ENCODE measurements around the gene OR2AE1.
A peak's percentile ranks its signal among the peaks of the same experiment; 100 is the strongest.
"Not testable (repeated sequence)": the region's sequence is repeated elsewhere in the genome, so short reads cannot be mapped to it uniquely, and the experiment has no call there.

OR2AE1 gene, protein sequence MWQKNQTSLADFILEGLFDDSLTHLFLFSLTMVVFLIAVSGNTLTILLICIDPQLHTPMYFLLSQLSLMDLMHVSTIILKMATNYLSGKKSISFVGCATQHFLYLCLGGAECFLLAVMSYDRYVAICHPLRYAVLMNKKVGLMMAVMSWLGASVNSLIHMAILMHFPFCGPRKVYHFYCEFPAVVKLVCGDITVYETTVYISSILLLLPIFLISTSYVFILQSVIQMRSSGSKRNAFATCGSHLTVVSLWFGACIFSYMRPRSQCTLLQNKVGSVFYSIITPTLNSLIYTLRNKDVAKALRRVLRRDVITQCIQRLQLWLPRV

DNA sequence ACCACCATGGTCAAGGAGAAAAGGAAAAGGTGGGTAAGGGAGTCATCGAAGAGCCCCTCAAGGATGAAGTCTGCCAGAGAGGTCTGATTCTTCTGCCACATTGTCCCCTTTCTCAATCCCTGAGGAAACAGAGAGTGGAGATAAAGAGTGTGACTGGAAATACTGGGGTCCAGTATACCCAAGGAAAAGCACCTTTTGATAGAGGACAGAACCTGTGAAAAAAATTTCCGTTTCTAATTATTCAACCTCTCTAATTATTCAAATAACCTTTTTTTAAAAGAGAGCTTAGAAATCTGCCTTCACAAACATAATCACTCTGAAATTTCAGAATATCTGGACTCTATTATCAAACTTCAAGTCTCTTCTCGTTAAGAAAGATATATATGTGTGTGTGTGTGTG lies at the start of gene OR2AE1:
Gene OR2AE1 (minus strand): TSS at position 101 of the 400 bp plus-strand sequence. CDS start 0 bp downstream, at position 101.
- no peak for DNase-seq (ENCODE audit: low read depth)

GRCh38 chr7:99926321-99926720 lies 49.5 kb upstream of the OR2AE1 start:
- DNase-seq (ENCODE audit: low read depth) = no peak

DNA sequence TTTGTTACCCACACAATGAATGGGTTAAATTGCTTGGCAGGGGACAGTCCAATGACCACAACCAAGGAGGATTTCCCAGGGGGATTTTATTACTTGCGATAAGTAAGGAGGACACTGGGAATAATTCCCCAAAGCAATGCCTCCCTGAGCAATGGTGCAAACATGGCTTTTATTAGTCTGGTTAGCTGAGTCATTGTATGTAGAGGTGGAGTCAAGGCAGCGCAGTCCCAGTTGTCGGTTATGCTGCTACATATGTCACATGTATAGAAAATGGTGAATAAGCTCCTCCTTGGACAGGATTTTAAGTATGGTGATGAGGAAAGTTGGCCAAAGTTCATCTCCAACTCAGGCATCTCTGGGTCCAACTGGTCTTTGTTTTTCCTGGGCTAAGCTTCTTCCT lies 46.4 kb upstream of the OR2AE1 start:
- no peak for DNase-seq (ENCODE audit: low read depth)

GRCh38 chr7:99920149-99920548 lies 43.3 kb upstream of the OR2AE1 start:
- DNase-seq (ENCODE audit: low read depth) = no peak

GRCh38 chr7:99919814-99920112 lies 42.9 kb upstream of the OR2AE1 start:
- DNase-seq (ENCODE audit: low read depth) = no peak

DNA sequence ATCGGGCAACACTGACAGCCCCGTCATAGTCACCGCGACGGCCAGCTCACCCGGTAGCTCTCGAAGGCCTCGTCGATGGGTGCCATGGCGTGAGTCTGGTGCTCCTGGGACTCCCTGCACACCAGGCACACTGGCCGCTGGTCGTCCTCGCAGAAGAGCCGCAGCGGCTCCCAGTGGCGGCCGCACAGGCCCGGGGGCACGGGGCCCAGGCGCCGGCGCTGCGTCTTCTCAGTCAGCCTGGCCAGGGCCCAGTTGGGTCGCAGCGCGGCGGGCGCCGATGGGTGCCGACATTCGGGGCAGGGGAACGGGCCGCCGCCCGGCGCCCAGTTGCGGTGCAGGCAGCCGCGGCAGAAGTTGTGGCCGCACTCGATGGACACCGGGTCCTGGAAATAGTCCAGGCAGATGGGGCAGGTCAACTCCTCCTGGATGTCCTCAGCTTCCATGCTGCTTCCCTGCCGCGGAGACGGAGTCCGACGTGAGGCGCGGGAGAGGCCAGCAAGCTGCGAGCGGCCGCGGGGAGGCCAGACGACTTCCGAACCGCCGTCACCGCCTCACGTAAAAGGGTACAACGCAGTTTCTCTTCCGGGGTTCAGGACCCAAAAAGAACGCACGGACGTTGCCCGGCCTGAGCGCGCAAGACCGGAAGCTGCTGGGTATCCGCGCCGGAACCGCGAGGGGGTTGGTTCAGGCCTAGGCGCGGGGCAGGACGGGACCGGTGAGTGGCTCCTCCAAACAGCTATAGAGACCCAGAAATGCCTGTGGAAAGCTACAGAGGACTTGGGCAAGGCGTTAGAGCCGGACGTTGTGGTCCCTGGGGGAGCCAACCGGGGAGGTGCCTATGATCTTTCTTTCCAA lies 42.4 kb upstream of the OR2AE1 start, which contains the start of gene TRIM4:
Gene TRIM4 (minus strand): TSS at position 572 of the 855 bp plus-strand sequence. CDS start 129 bp downstream, at position 443.
- peak; percentile 95 for DNase-seq (ENCODE audit: low read depth)

- no peak for DNase-seq (ENCODE audit: low read depth)
Measured at GRCh38 chr7:99910976-99911375, 34.1 kb upstream of the OR2AE1 start.

DNA sequence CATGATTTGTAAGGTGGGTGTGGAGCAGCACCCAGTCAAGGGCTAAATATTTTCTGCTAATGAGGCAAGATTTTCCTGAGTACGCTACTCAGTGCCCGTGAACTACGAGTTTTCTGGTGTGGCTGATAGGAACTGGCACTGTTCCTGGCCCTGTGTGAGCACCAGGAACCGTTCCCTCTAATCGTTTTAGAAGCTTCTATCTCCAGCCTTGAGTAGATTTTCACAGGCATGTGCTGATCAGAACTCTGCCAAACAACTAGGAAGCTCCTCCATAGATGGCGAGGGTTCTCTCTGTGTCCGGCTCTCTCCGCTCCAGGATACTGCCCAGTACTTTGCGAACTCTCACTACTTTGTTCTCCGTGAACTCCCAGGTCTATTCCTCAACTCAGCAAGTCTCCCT lies 24.7 kb upstream of the OR2AE1 start:
- no peak for DNase-seq (ENCODE audit: low read depth)

DNA sequence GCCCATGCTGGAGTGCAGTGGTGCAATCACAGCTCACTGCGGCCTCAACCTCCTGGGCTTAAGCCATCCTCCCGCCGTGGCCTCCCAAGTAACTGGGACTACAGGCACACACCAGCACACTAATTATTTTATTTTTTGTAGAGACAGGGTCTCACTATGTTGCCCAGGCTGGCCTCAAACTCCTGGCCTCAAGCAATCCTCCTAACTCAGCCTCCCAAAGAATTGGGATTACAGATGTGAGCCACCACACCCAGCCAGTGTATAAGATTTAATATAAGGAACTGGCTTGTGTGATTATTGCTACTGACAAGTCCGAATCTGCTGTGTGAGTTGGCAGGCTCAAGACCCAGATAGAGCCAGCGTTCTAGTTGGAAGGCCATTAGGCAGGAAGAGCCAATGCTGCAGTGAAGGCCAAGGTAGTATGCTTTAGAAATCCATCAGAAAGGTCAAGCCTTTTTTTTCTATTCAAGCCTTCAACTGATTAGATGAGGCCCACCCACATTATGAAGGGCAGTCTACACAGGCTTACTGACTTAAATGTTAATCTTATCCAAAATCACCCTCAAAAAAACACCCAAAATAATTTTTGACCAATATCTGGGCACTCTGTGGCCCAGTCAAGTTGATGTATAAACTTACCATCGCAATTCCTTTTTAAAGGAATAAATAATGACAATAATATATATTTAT lies 23.1 kb upstream of the OR2AE1 start:
- no peak for DNase-seq (ENCODE audit: low read depth)

GRCh38 chr7:99898836-99899235 lies 22.0 kb upstream of the OR2AE1 start:
- DNase-seq (ENCODE audit: low read depth) = no peak

DNA sequence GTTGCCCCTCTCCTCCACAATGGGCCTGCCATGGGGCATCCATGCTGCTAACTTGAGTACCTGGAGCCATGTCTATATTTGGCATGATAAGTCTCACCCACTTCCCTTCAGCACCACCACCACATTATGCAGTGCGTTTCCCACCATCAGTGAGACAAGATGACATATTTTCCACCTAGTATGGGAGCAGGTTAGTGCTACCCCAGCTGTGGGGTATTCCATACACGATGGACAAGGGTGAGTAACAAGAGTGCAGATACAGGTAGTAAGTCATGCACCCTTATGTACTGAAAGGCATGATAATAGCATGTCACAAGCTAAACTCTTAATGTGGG lies 21.2 kb upstream of the OR2AE1 start:
- DNase-seq (ENCODE audit: low read depth) = no peak

DNA sequence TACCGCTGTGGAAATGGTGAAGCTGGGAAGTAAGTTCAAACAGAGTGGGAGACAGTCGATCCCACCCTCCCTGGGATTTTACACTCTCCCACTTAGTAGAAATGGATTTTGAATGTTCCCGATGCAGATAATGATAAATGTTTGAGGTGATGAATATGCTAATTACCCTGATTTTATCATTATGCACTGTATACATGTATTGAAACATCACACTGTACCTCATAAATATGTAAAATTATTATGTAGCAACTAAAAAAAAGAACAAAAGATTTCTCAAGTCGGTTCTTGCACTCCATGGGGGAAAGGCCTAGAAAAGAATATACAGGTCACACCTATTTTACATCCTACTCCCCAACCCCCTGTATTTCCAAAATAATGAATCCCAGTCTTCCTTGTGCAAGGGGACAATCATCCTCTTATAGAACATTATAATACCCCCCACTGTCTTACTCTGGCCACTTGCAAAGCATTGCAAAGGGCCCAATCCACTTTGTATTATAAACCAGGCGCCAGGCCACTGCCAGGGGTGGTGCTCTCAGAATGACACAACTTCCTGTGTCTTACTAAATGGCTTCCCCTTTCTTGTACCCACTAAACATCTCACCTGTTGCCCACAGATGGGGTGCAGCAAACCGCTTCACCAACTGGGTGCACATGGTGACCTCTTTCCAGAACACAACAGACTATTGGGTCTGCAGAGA lies 20.6 kb upstream of the OR2AE1 start:
- no peak for DNase-seq (ENCODE audit: low read depth)

GRCh38 chr7:99894738-99895137 lies 17.9 kb upstream of the OR2AE1 start:
- no peak for DNase-seq (ENCODE audit: low read depth)

GRCh38 chr7:99893280-99893679 lies 16.4 kb upstream of the OR2AE1 start:
- DNase-seq (ENCODE audit: low read depth) = no peak

- DNase-seq (ENCODE audit: low read depth) = not testable (repeated sequence)
Measured at GRCh38 chr7:99890348-99890747, 13.5 kb upstream of the OR2AE1 start.

DNA sequence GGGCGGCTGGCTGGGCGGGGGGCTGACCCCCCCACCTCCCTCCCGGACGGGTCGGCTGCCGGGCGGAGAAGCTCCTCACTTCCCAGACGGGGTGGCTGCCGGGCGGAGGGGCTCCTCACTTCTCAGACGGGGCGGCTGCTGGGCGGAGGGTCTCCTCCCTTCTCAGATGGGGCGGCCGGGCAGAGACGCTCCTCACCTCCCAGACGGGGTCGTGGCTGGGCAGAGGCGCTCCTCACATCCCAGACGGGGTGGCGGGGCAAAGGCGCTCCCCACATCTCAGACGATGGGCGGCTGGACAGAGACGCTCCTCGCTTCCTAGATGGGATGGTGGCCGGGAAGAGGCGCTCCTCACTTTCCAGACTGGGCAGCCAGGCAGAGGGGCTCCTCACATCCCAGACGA lies 11.5 kb upstream of the OR2AE1 start:
- DNase-seq (ENCODE audit: low read depth) = not testable (repeated sequence)

GRCh38 chr7:99881370-99881769 lies 4.5 kb upstream of the OR2AE1 start:
- DNase-seq (ENCODE audit: low read depth) = no peak

GRCh38 chr7:99876491-99876890 lies 342 bp downstream of the OR2AE1 start:
- DNase-seq (ENCODE audit: low read depth) = no peak

GRCh38 chr7:99868246-99868645 lies 8.6 kb downstream of the OR2AE1 start:
- DNase-seq (ENCODE audit: low read depth) = no peak

DNA sequence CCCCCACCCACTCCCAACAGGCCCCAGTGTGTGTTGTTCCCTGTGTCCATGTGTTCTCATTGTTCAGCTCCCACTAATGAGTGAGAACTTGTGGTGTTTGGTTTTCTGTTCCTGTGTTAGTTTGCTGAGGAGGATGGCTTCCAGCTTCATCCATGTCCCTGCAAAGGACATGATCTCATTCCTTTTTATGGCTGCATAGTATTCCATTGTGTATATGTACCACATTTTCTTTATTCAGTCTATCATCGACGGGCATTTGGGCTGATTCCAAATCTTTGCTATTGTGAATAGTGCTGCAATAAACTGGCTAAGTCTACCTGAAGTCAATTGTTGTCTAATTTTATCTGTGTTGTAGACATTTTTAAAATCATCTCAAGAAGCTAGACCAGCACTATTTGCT lies 9.4 kb downstream of the OR2AE1 start:
- not testable (repeated sequence) for DNase-seq (ENCODE audit: low read depth)

GRCh38 chr7:99863847-99864440 lies 12.9 kb downstream of the OR2AE1 start:
- DNase-seq (ENCODE audit: low read depth) = no peak

Measured in iris pigment epithelial cell (primary cell).